H1 (cell line): ENCODE data around the gene CMKLR1. TPM values are rescaled to one million over a fixed set of nuclear protein-coding genes. Genes with fewer than 3 reads are reported as not detected.

Source experiments
- CTCF ChIA-PET: fragments of 300-600 bp; sonication (Branson Sonifier 250); formaldehyde crosslinking; loops from one replicate; lab custom pipeline; 2021; ENCODE audit not compliant: partially characterized antibody; lab: Charles Lee
- POLR2A ChIA-PET: fragments of 300-600 bp; sonication (Branson Sonifier 250); formaldehyde crosslinking; loops from one replicate; lab custom pipeline; 2021; ENCODE audit warnings: inconsistent platforms; ENCODE audit not compliant: partially characterized antibody; lab: Charles Lee
- DNase-seq, 2 experiments: peaks; one replicate each; pipeline versions ENCODE4 v3.0.0 to v3.0.0-alpha.2; 2010 to 2022; ENCODE audit warnings: low spot score in 2 of 2, low read depth in 1 of 2, mixed read lengths in 1 of 2
- FAIRE-seq: peaks from 2 replicates; lab custom pipeline; 2011; peaks lifted over from hg19 to GRCh38; lab: Jason Lieb, UNC
- H2AFZ ChIP-seq: 2 replicates; pipeline ENCODE4 v1.8.1; 2012; ENCODE audit warnings: low read length, inconsistent platforms
- H2AK5ac ChIP-seq: 2 replicates; pipeline ENCODE4 v1.6.1; 2013; ENCODE audit warnings: low read depth, low read length
- H2BK120ac ChIP-seq: replicated peaks from 2 replicates; pipeline ENCODE3; 2013; ENCODE audit warnings: low read depth, low read length, inconsistent platforms
- H2BK12ac ChIP-seq: 2 replicates; pipeline ENCODE4 v1.6.1; 2013; ENCODE audit warnings: low read depth, low read length
- H2BK15ac ChIP-seq: 2 replicates; pipeline ENCODE4 v1.6.1; 2013; ENCODE audit warnings: low read length
- H2BK20ac ChIP-seq: 2 replicates; pipeline ENCODE4 v1.6.1; 2013; ENCODE audit warnings: low read length
- H2BK5ac ChIP-seq: 2 replicates; pipeline ENCODE4 v1.6.1; 2013; ENCODE audit warnings: low read depth, low read length
- H3K14ac ChIP-seq: 2 replicates; pipeline ENCODE4 v1.6.1; 2013; ENCODE audit warnings: inconsistent platforms; ENCODE audit not compliant: insufficient read length
- H3K18ac ChIP-seq: 2 replicates; pipeline ENCODE4 v1.6.1; 2013; ENCODE audit warnings: low read length; ENCODE audit errors: extremely low read depth
- H3K23ac ChIP-seq: 2 replicates; pipeline ENCODE4 v1.6.1; 2013; ENCODE audit warnings: inconsistent platforms; ENCODE audit not compliant: insufficient read length
- H3K23me2 ChIP-seq: 2 replicates; pipeline ENCODE4 v1.6.1; 2013; ENCODE audit warnings: low read depth, low read length
- H3K27ac ChIP-seq: 2 replicates; pipeline ENCODE4 v1.6.1; 2011; ENCODE audit warnings: low read depth, low read length, inconsistent platforms
- H3K27me3 ChIP-seq, 4 experiments: replicated peaks in 1 of 4; 1 replicate in 1 of 4; 2 replicates in 3 of 4; pipeline versions ENCODE4 v1.6.1 to v1.8.1; 2011 to 2013; ENCODE audit warnings: low read length in 3 of 4, mild to moderate bottlenecking in 3 of 4, inconsistent platforms in 2 of 4, mixed read lengths in 2 of 4, moderate library complexity in 1 of 4; ENCODE audit not compliant: control insufficient read depth in 3 of 4, insufficient read depth in 3 of 4; ENCODE audit errors: extremely low read depth in 1 of 4
- H3K36me3 ChIP-seq, 4 experiments: 2 replicates each; pipeline versions ENCODE4 v1.6.1 to v1.8.1; 2011 to 2013; ENCODE audit warnings: mild to moderate bottlenecking in 4 of 4, low read length in 3 of 4, moderate library complexity in 2 of 4, control low read depth in 1 of 4, inconsistent platforms in 1 of 4; ENCODE audit not compliant: insufficient read depth in 4 of 4, control insufficient read depth in 2 of 4
- H3K4ac ChIP-seq: replicated peaks from 2 replicates; pipeline ENCODE3; 2013; ENCODE audit warnings: low read length, low read depth, mixed read lengths, inconsistent platforms; ENCODE audit not compliant: insufficient read length
- H3K4me1 ChIP-seq, 4 experiments: replicated peaks in 1 of 4; 1 replicate in 1 of 4; 2 replicates in 3 of 4; pipeline versions ENCODE4 v1.6.1 to v1.8.1; 2011 to 2013; ENCODE audit warnings: low read length in 3 of 4, inconsistent platforms in 2 of 4, mixed read lengths in 1 of 4; ENCODE audit not compliant: insufficient read depth in 4 of 4, control insufficient read depth in 3 of 4
- H3K4me2 ChIP-seq, 2 experiments: 2 replicates each; pipeline versions ENCODE4 v1.6.1 to v1.8.1; 2011 to 2013; ENCODE audit warnings: low read depth in 2 of 2, low read length in 2 of 2, control low read depth in 1 of 2, inconsistent platforms in 1 of 2, mild to moderate bottlenecking in 1 of 2; ENCODE audit not compliant: insufficient read depth in 1 of 2
- H3K4me3 ChIP-seq, 4 experiments: fragments of 200-600, 300-600 bp in 1 of 4; sonication (generic), shearing (Covaris generic), sonication (Bioruptor Twin) in 1 of 4; 2 replicates each; pipeline versions ENCODE4 v1.5.1 to v1.8.1; 2011 to 2016; ENCODE audit warnings: low read length in 4 of 4, low read depth in 3 of 4, control low read depth in 2 of 4, inconsistent platforms in 2 of 4, mild to moderate bottlenecking in 2 of 4, mixed read lengths in 1 of 4, moderate library complexity in 1 of 4; ENCODE audit not compliant: insufficient read depth in 2 of 4; ENCODE audit errors: extremely low read depth in 1 of 4
- H3K56ac ChIP-seq: replicated peaks from 2 replicates; pipeline ENCODE3; 2013; ENCODE audit warnings: low read depth, mild to moderate bottlenecking, mixed read lengths, low read length, inconsistent platforms; ENCODE audit not compliant: insufficient read length
- H3K79me1 ChIP-seq: 2 replicates; pipeline ENCODE4 v1.6.1; 2013; ENCODE audit warnings: low read depth, low read length, control low read depth
- H3K79me2 ChIP-seq, 2 experiments: 2 replicates each; pipeline versions ENCODE4 v1.6.1 to v1.8.1; 2012 to 2013; ENCODE audit warnings: low read length in 2 of 2, mild to moderate bottlenecking in 2 of 2, inconsistent platforms in 1 of 2; ENCODE audit not compliant: insufficient read depth in 2 of 2, control insufficient read depth in 1 of 2
- H3K9ac ChIP-seq, 4 experiments: replicated peaks in 1 of 4; 1 replicate in 1 of 4; 2 replicates in 3 of 4; pipeline versions ENCODE4 v1.6.1 to v1.8.1; 2011 to 2013; ENCODE audit warnings: low read depth in 3 of 4, low read length in 3 of 4, control low read depth in 2 of 4, mild to moderate bottlenecking in 2 of 4, moderate library complexity in 2 of 4, inconsistent platforms in 1 of 4; ENCODE audit errors: extremely low read depth in 1 of 4
- H3K9me3 ChIP-seq, 2 experiments: 2 replicates each; pipeline versions ENCODE4 v1.6.1 to v1.8.1; 2012 to 2013; ENCODE audit warnings: mild to moderate bottlenecking in 2 of 2, moderate library complexity in 2 of 2, control low read depth in 1 of 2, inconsistent platforms in 1 of 2, low read depth in 1 of 2, low read length in 1 of 2, mixed read lengths in 1 of 2; ENCODE audit not compliant: insufficient read depth in 2 of 2
- H4K20me1 ChIP-seq, 2 experiments: replicated peaks in 1 of 2; 2 replicates each; pipeline versions ENCODE3 to v1.8.1; 2011 to 2013; ENCODE audit warnings: inconsistent platforms in 2 of 2, low read length in 2 of 2, mild to moderate bottlenecking in 1 of 2; ENCODE audit not compliant: insufficient read depth in 2 of 2, control insufficient read depth in 1 of 2
- H4K5ac ChIP-seq: 2 replicates; pipeline ENCODE4 v1.6.1; 2013; ENCODE audit warnings: low read length, low read depth, mixed read lengths, inconsistent platforms; ENCODE audit not compliant: insufficient read length
- H4K8ac ChIP-seq: 2 replicates; pipeline ENCODE4 v1.8.0; 2013; ENCODE audit warnings: mild to moderate bottlenecking, moderate library complexity, low read length, inconsistent platforms; ENCODE audit not compliant: insufficient read depth; ENCODE audit errors: extremely low read depth
- H4K91ac ChIP-seq: replicated peaks from 2 replicates; pipeline ENCODE3; 2013; ENCODE audit warnings: low read length, mixed read lengths, inconsistent platforms; ENCODE audit not compliant: insufficient read length
- CBX8 ChIP-seq: fragments of 300-800, 300-1000 bp; sonication (generic); IDR thresholded peaks from 2 replicates; pipeline ENCODE4 v1.7.1; 2016; ENCODE audit warnings: low read depth, low read length, borderline replicate concordance
- CEBPB ChIP-seq: IDR thresholded peaks from 2 replicates; pipeline ENCODE4 v1.6.1; 2012; ENCODE audit warnings: low read depth, low read length
- CTBP2 ChIP-seq: IDR thresholded peaks from 2 replicates; pipeline ENCODE4 v1.7.0; 2011; ENCODE audit warnings: borderline replicate concordance, mild to moderate bottlenecking, moderate library complexity, mixed read lengths, low read length; ENCODE audit not compliant: insufficient read depth, insufficient read length
- KDM1A ChIP-seq: fragments of 200-600, 300-600 bp; sonication (generic); IDR thresholded peaks from 2 replicates; pipeline ENCODE4 v1.7.1; 2016; ENCODE audit warnings: mild to moderate bottlenecking, low read length, borderline replicate concordance
- MAFK ChIP-seq: IDR thresholded peaks from 2 replicates; pipeline ENCODE4 v1.6.1; 2012; ENCODE audit warnings: low read depth, mild to moderate bottlenecking, improper control_type of control experiment, low read length
- POLR2A ChIP-seq, 2 experiments: IDR thresholded peaks; 1 replicate in 1 of 2; 2 replicates in 1 of 2; pipeline ENCODE4 v1.6.1; 2011; ENCODE audit warnings: low read depth in 2 of 2, low read length in 2 of 2, mild to moderate bottlenecking in 2 of 2; ENCODE audit errors: control extremely low read depth in 1 of 2
- POLR2AphosphoS5 ChIP-seq: IDR thresholded peaks from 2 replicates; pipeline ENCODE4 v1.6.1; 2011; ENCODE audit warnings: low read depth, low read length
- RAD21 ChIP-seq, 2 experiments: IDR thresholded peaks in 1 of 2; conservative IDR thresholded peaks in 1 of 2; 2 replicates each; pipeline ENCODE4 v1.6.1; 2011; ENCODE audit warnings: low read depth in 2 of 2, low read length in 2 of 2, improper control_type of control experiment in 1 of 2, inconsistent platforms in 1 of 2, mild to moderate bottlenecking in 1 of 2, moderate library complexity in 1 of 2
- SIX5 ChIP-seq: IDR thresholded peaks from 2 replicates; pipeline ENCODE4 v1.6.1; 2011; ENCODE audit warnings: mild to moderate bottlenecking, low read depth, low read length
- WGBS, 2 experiments: shearing (Covaris generic) in 1 of 2; methylation state at CpG; one replicate each; pipeline versions ENCODE4 v1.1.6 to v1.1.7; 2013 to 2015; ENCODE audit warnings: low lambda C conversion rate in 2 of 2, mixed read lengths in 2 of 2, inconsistent platforms in 1 of 2, low coverage in 1 of 2, missing lambda C conversion rate in 1 of 2; ENCODE audit not compliant: insufficient replicate concordance in 2 of 2, insufficient coverage in 1 of 2, insufficient read length in 1 of 2; ENCODE audit errors: extremely low coverage in 1 of 2, missing lambda C conversion rate in 1 of 2; 5-methylcytosine and 5-hydroxymethylcytosine counted together
- polyA plus RNA-seq, 7 experiments: library from polyadenylated mRNA; depleted of rRNA in 3 of 7; stranded (reverse) in 5 of 7; unstranded in 2 of 7; fragments of >200 nt in 5 of 7; fragments of 200-250 nt in 2 of 7; gene quantifications; 1 replicate in 5 of 7; 2 replicates in 1 of 7; 4 replicates in 1 of 7; pipeline versions ENCODE4 v1.2.1 to v1.2.3, GENCODE V29; 2011 to 2013; ENCODE audit warnings: missing spikeins in 2 of 7, mixed read lengths in 2 of 7
- total RNA-seq: library from RNA; stranded (reverse); fragmentation: NEBNext Ultra II Directional; extraction: Animal tissue kit (Norgen Biotek cat#: 25700); gene quantifications from 2 replicates; pipeline ENCODE4 v1.2.1, GENCODE V29; 2021

Gene CMKLR1
- total and polyA plus RNA-seq, 2 of the 8 experiments (the other 6 are each of a cell fraction or from before 2014, with no cell fraction given): 2.1 to 2.8 TPM

GRCh38 chr12:108273217-108273616 lies 65.9 kb downstream of the CMKLR1 start:
- CTCF ChIA-PET: interaction anchor here (0.6 to 1.9 kb wide), 2 partner anchors 10 to 645 kb away, joined by 3 to 4 read pairs; no protein-coding TSS in a partner anchor
- H3K4me2 ChIP-seq: no peak overlapping the region
- H2BK120ac ChIP-seq: no peak overlapping the region
- no peaks in the 10 kb centered on the region for H3K36me3 ChIP-seq
- POLR2A ChIA-PET: no interaction called here
- H3K27ac ChIP-seq: no peak overlapping the region
- H4K20me1 ChIP-seq: no peaks in the 10 kb centered on the region
- H3K9ac ChIP-seq: no peak overlapping the region
- no peak overlapping the region for H3K14ac ChIP-seq
- H4K91ac ChIP-seq: no peak overlapping the region
- no peak overlapping the region for H3K56ac ChIP-seq
- no peaks in the 10 kb centered on the region for H3K27me3 ChIP-seq
- no peak overlapping the region for H2AFZ ChIP-seq
- DNase-seq (no peak), FAIRE-seq (no peak)
- H3K9me3 ChIP-seq: no peaks in the 10 kb centered on the region; a peak in 1 of 4 replicates
- no peaks in the 10 kb centered on the region for H3K23me2 ChIP-seq
- 85% methylated on average over 2 of the region's 2 CpGs; no CpG with 5 or more reads in 1 of the 2 experiments for WGBS, 2 experiments
- no peak overlapping the region for H2BK20ac ChIP-seq
- no peak overlapping the region for H2BK5ac ChIP-seq
- no peaks in the 10 kb centered on the region; a peak in 1 of 7 replicates for H3K4me1 ChIP-seq
- no peak overlapping the region for H2BK12ac ChIP-seq
- no peak overlapping the region for H3K4ac ChIP-seq
- H2BK15ac ChIP-seq: no peak overlapping the region
- H4K5ac ChIP-seq: no peak overlapping the region
- H3K79me2 ChIP-seq: no peaks in the 10 kb centered on the region; a peak in 1 of 4 replicates
- no peak overlapping the region for H3K4me3 ChIP-seq
- no peak overlapping the region for H4K8ac ChIP-seq
- H3K18ac ChIP-seq: no peak overlapping the region
- H3K23ac ChIP-seq: no peak overlapping the region
- H3K79me1 ChIP-seq: no peaks in the 10 kb centered on the region
- no peak overlapping the region for H2AK5ac ChIP-seq
- TF ChIP-seq CEBPB: no peak
- TF ChIP-seq CBX8: no peak
- TF ChIP-seq CTBP2: no peak
- no peak for TF ChIP-seq KDM1A
- TF ChIP-seq SIX5: no peak
- no peak for TF ChIP-seq POLR2A (IDR thresholded peaks at IDR 0.05; ENCODE audit: control extremely low read depth in 1 of 2, low read depth in 2 of 2, low read length in 2 of 2)
- no peak for TF ChIP-seq POLR2AphosphoS5
- TF ChIP-seq MAFK: no peak
- no peak for TF ChIP-seq RAD21 (IDR thresholded peaks at IDR 0.05 in 1 of 2, conservative IDR thresholded peaks at IDR 0.05 in 1 of 2; ENCODE audit: low read depth in 2 of 2, low read length in 2 of 2)
